GM12878 (cell line): ENCODE results near the gene LEUTX.

ENCODE experiments used
- CBX5 ChIP-seq: sonication (generic); IDR thresholded peaks from 2 replicates; pipeline ENCODE4 v1.6.1; 2016; ENCODE audit warnings: low read depth, moderate library complexity, mild to moderate bottlenecking, inconsistent platforms
- CHD1 ChIP-seq: IDR thresholded peaks from 2 replicates; pipeline ENCODE4 v1.6.1; 2012; ENCODE audit warnings: low read depth, low read length, improper control_type of control experiment
- EGR1 ChIP-seq, 2 experiments: IDR thresholded peaks; 1 replicate in 1 of 2; 2 replicates in 1 of 2; pipeline ENCODE4 v1.6.1; 2011 to 2012; ENCODE audit warnings: low read depth in 2 of 2, low read length in 2 of 2, borderline replicate concordance in 1 of 2, mild to moderate bottlenecking in 1 of 2, moderate library complexity in 1 of 2
- EZH2 ChIP-seq: IDR thresholded peaks from 2 replicates; pipeline ENCODE4 v1.6.1; 2012; ENCODE audit warnings: low read depth, mild to moderate bottlenecking, control low read depth, inconsistent platforms, low read length, borderline replicate concordance; ENCODE audit not compliant: control insufficient read depth
- HCFC1 ChIP-seq: fragments of 150-350 bp; IDR thresholded peaks from 2 replicates; pipeline ENCODE4 v1.6.1; 2014; ENCODE audit warnings: low read length
- HDAC6 ChIP-seq: fragments of 200-600 bp; sonication (generic); IDR thresholded peaks from one replicate; pipeline ENCODE4 v1.8.0; 2017; ENCODE audit warnings: antibody characterized with exemption; ENCODE audit not compliant: unreplicated experiment
- MYC ChIP-seq: IDR thresholded peaks from 2 replicates; pipeline ENCODE4 v1.6.1; 2011; ENCODE audit warnings: mild to moderate bottlenecking, low read length, moderate library complexity, inconsistent platforms; ENCODE audit not compliant: insufficient read depth, insufficient replicate concordance, insufficient read length, severe bottlenecking
- POLR2A ChIP-seq: IDR thresholded peaks from 2 replicates; pipeline ENCODE4 v1.6.1; 2011; ENCODE audit warnings: low read depth, mild to moderate bottlenecking, low read length
- POLR2AphosphoS2 ChIP-seq: IDR thresholded peaks from 2 replicates; pipeline ENCODE4 v1.6.1; 2011; ENCODE audit warnings: low read depth, mild to moderate bottlenecking, low read length, improper control_type of control experiment, moderate library complexity
- POLR2AphosphoS5 ChIP-seq: IDR thresholded peaks from 2 replicates; pipeline ENCODE4 v1.6.1; 2011; ENCODE audit warnings: mild to moderate bottlenecking, low read length, inconsistent platforms
- ZNF274 ChIP-seq: IDR thresholded peaks from one replicate; pipeline ENCODE4 v1.8.0; 2011; ENCODE audit not compliant: insufficient read length, insufficient read depth
- TF ChIP-seq, protein P1 (sequence below), 3 experiments: IDR thresholded peaks in 2 of 3; conservative IDR thresholded peaks in 1 of 3; 2 replicates each; pipeline ENCODE4 v1.5.1; 2011; ENCODE audit warnings: low read depth in 3 of 3, low read length in 3 of 3, mild to moderate bottlenecking in 3 of 3, control low read depth in 2 of 3, moderate library complexity in 2 of 3, inconsistent platforms in 1 of 3, mixed read lengths in 1 of 3; ENCODE audit not compliant: control insufficient read depth in 2 of 3, insufficient read depth in 1 of 3; ENCODE audit errors: extremely low read depth in 1 of 3
- TF ChIP-seq, protein P2 (sequence below): IDR thresholded peaks from 2 replicates; pipeline ENCODE4 v1.6.1; 2012; ENCODE audit warnings: low read depth, low read length, improper control_type of control experiment

DNA sequence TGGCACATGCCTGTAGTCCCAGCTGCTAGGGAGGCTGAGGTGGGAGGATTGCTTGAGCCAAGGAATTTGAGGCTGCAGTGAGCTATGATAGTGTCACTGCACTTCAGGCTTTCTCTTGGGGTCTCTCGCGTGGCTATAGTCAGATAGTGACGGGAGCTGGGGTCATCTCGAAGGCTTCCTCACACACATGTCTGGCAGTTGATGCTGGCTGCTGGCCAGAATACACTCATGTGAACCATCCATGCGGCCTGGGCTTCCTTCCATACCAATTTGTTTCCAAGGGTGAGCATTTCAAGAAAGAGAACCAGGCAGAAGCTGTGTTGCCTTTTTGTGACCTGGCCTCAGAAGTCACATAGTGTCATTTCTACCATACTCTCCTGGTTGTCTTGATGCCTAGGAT is 26.4 kb downstream of the LEUTX start:
- TF ChIP-seq HCFC1 (no peak), POLR2A (no peak), ZNF274 (no peak), EGR1 (IDR thresholded peaks at IDR 0.05; ENCODE audit: borderline replicate concordance in 1 of 2, low read depth in 2 of 2, low read length in 2 of 2) (no peak), POLR2AphosphoS2 (no peak), CHD1 (no peak), CBX5 (no peak), POLR2AphosphoS5 (no peak), EZH2 (no peak), HDAC6 (no peak), MYC (no peak)
- TF ChIP-seq, protein P1, sequence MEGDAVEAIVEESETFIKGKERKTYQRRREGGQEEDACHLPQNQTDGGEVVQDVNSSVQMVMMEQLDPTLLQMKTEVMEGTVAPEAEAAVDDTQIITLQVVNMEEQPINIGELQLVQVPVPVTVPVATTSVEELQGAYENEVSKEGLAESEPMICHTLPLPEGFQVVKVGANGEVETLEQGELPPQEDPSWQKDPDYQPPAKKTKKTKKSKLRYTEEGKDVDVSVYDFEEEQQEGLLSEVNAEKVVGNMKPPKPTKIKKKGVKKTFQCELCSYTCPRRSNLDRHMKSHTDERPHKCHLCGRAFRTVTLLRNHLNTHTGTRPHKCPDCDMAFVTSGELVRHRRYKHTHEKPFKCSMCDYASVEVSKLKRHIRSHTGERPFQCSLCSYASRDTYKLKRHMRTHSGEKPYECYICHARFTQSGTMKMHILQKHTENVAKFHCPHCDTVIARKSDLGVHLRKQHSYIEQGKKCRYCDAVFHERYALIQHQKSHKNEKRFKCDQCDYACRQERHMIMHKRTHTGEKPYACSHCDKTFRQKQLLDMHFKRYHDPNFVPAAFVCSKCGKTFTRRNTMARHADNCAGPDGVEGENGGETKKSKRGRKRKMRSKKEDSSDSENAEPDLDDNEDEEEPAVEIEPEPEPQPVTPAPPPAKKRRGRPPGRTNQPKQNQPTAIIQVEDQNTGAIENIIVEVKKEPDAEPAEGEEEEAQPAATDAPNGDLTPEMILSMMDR (IDR thresholded peaks at IDR 0.05 in 2 of 3, conservative IDR thresholded peaks at IDR 0.05 in 1 of 3; ENCODE audit: control insufficient read depth in 2 of 3, extremely low read depth in 1 of 3, insufficient read depth in 1 of 3, low read depth in 3 of 3, low read length in 3 of 3): no peak
- TF ChIP-seq, protein P2, sequence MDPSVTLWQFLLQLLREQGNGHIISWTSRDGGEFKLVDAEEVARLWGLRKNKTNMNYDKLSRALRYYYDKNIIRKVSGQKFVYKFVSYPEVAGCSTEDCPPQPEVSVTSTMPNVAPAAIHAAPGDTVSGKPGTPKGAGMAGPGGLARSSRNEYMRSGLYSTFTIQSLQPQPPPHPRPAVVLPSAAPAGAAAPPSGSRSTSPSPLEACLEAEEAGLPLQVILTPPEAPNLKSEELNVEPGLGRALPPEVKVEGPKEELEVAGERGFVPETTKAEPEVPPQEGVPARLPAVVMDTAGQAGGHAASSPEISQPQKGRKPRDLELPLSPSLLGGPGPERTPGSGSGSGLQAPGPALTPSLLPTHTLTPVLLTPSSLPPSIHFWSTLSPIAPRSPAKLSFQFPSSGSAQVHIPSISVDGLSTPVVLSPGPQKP: no peak
